Measurements from ENCODE around the gene SHISA6.

SHISA6 gene

DNA sequence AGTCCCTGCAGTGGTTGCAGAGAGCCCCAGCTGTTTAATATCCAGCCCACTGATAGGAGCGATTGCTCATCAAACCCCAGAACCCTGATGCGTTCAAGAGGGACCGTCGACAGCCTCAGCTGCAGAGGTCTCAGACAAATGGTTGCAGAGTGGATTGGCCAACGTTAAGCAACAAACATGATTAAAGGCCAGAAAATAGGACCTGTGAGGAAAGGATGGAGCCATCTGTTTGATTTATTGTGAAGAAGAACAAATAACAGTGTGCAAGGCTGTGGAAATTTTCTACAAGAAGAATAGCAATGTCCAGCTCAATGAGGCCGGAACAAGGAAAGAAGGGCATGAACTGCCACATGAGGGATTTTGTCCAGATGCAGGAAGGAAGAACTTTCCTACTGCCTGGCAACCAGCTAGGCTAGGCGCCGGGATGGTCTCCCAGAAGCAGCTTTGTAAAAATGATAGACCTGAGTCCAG, 218.9 kb downstream of the SHISA6 start:
- no peak for DNase-seq (ENCODE audit: low read depth)

DNA sequence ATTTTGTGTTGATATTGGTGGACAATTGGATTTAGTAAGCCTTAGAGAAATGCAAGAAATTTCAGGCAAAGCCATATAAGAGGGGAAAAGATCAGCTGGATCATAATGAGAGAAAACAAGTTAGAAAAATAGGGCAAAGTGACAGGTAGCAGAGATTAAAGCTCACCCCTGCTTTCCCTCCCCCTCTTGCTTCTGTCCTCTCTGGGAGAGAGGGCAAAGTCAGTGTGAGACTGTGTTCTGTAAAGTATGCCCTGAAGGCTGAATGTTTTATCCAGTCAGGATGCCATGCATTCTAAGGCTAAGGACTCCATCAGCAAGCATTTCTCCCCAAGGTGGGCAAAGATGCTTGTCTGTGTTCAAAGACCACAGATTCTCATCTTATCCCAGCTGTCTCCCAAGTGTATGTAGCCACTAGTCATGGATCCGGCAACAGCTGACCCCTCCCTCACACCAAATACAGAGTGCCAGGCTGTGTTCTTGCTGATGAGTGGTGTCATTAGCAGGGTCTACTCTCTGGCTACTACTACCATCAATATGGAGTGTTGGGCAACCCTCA, 221.1 kb downstream of the SHISA6 start:
- no peak for DNase-seq (ENCODE audit: low read depth)

DNA sequence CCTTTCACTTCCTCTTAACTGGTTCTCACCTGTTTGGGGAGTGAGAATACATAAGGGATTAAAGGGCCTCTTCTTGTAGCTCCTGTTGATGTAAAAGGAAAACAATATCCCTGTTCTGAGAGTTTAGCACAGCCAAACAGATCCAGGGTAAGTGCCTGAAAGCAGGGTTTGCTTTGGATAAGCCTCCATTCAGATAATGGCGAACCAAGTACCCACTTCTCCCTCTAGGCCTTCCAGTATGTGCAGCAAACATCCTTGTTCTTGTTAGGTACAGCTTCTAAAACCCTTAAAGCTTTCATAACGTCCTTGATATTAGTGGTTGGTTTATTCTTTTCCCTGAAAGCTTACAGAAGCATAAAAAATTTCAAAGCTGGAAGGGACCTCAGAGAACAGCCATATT, 226.6 kb downstream of the SHISA6 start:
- no peak for DNase-seq (ENCODE audit: low read depth)

DNA sequence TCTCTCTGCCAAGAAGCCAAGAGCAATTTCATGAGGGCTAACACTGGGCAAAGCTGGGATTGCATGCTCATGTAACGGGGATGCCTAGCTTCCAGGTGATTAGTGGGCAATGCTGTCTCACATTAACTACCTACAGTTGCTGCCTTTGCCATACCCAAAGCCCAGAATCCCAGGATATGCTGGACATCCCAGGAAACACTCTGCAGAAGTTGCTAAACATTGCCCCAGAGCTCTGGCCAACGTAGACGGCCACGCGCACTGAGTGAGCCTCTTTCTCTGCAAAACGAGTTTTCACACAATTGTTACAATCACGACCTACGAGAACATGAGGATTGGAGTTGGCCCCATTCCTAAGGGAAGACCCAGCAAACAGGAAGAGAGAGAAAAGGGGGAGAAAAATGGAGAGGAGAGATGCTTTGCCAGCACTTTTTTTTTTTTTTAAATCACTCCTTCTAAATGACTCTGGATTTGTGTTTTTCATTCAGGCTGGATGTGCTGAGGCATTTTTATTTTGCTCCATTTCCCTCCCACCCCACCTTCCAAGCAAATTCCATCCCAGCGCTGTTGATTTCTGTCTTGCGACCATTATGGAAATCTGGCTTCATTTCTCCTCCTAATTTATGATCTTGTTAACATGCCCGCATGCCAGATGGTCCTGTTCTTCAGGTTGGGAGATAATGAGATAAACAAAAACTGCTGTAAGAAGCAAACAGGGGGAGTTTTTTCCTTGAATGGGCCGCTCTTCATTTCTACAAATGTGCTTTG, 244.5 kb downstream of the SHISA6 start:
- no peak for DNase-seq (ENCODE audit: low read depth)

DNA sequence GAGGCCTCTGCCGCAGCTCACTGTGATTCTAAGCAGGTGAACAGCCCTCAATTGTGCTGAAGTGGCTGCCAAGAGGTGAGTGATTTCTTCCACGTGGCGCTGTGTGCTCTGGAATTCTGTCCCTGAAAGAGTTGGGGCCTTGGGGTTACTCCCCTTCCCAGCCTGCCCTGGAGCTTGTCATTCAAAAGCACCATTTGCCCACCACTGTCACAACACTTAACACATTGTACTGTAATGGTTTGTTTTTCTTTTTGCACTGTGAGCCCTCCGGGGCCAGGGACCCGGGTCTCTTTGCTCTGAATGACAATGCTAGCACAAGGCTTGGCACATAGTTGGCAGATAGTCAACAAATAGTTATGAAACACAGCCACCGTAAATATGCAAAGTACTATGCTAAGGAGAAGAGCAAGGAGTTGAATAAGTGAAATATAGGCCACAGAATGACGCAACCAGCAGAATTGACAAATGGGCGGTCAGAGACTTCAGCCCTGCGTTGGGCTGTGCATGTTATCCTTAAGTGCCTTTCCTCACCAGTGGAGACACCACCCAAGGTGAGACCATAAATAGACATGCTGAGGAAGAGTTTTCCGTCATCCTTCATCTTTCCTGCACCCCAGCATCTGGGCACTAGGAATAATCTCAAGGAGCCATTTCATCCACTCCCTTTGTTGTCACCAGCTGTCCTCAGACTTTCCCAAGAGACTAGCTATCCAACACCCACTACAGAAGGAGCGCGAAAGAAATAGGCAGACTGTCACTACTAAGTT, 245.3 kb downstream of the SHISA6 start:
- no peak for DNase-seq (ENCODE audit: low read depth)

DNA sequence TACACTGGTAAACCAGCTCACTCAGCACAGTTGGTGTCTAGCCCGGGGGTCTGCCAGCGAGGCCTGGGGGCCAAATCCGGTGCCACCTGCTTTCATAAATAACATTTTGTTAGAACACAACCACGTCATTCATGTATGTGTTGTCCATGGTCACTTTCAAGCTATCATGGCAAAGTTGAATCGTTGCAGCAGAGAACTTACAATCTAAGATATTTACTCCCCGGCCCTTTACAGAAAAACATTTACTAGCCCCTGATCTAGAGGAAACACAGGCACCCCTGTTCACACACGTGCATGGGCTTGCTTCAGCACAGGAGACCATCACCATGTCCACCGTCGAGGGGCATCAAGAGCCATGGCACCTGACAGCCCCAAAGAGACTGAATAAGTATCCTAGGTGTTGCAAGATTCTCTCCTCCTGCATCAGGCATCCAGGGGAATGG, 245.9 kb downstream of the SHISA6 start:
- DNase-seq (ENCODE audit: low read depth): no peak

DNA sequence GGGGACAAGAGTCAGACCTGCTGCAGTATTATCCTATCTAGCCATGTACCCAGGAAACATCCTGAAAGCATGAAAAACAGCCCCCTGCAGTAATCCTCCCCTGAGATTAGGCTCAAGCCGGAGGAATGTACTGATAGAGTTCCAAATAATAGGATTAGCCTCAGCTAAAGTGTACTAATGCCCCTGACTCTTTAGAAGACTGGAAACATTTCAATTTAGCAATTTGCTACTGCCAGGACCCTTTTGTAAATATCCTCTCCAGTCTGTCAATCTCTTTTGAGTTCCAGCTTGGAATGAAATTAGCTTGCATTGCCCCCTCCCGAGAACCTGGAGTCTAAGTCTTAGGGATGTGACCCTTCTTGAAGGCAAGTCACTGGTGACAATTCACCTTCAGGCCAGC, 246.5 kb downstream of the SHISA6 start:
- DNase-seq (ENCODE audit: low read depth): no peak

DNA sequence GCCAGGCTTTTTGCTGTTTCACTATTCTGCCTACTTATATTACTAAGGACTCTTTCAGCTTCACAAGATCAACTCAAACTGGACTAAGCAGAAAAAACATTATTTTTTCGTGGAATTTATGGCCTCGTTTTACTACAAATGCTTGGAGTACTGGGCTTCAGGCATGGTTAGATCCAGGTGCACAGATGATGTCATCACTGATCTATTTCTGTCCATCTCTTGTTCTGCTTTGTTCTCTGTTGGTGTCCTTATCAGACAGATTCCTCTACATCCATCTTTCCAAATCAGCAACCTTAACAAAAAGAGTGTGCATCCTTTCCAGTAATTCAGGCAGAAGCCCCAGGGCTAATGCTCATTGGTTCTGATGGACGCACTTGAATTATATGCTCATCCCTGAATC, 247.4 kb downstream of the SHISA6 start:
- DNase-seq (ENCODE audit: low read depth): no peak

DNA sequence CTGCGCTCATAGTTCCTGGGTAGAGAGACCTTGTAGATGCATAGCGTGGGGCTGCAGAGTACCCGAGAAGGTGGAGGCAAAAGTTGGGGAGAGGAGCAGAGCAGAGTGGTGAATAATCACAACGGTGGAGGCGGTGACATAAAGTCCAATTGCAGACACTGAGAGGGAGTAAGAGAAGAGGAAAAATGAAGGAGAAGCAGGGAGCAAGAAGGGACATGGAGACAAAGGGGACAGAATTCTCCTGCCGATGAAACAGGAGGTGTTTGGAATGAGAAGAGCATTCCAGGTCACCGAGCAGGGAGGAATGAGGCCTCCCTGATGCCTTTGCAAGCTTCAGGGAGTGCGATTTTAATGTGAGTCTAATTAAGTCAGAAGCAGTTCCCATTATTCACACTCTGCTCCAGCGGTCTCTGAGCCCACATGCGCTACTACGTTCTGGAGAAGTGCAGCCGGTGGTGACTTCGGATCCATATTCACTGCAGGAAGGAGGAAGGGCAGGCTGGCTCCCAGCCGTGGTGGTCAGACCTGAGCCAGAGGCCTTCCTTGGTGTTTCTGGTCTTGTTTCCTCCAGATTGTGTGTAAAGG, 249.2 kb downstream of the SHISA6 start:
- no peak for DNase-seq (ENCODE audit: low read depth)

DNA sequence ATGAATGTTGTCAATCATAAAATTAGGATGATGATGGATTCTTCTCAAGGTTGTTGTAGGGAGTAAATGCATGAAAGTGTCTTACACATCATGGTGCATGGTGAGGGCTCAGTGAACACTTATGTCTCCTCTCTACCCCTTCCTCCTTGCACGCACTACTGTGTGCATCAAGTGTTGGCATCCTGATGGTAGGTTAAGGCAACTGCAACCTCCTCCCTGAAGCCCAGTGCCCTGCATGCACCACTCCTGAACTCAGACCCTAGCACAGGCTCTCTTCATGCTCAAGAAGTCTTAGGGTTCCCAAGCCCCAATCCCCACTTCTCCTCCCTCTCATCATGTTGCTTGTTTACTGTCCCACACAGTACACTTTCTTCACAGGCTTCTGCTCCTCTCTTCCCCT, 251.5 kb downstream of the SHISA6 start:
- no peak for DNase-seq (ENCODE audit: low read depth)

DNA sequence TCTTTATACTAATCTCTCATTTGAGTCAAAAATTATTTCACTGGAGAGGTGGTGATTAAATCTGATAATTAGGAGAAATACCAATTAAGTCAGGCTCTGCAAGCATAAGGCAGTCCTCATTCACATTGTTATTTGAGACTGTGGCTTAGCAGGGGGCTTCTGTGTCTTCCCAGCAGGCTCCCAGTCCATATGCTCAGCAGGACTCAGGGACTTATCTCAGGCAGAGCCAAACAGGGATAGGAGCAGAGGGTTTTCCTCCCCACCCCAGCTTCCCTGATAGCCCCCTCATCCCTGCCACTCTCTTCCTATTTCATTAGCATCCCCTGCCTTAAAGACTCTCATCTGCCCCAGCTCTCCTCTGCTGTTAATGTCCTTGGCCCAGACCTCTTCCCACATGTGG, 252.9 kb downstream of the SHISA6 start:
- DNase-seq (ENCODE audit: low read depth): no peak

DNA sequence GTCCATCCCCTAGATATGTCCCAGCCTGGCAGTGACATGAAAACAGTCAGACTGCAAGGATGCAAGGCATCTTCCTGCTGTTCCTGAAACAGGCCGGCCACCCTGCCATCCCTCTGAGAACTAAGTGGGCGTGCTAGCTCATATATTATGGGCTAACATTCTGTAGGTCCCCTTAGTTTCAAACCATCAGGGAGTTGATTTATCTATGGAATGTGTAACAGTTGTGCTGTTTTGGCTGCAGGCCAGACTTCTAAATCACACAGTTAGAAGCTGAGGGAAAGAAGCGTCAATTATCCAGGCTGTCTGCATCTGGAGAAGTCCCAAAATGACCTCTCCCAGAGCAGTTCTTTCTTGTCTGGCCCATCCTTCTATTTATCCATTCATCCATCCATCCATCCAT, 254.6 kb downstream of the SHISA6 start:
- DNase-seq (ENCODE audit: low read depth): no peak

DNA sequence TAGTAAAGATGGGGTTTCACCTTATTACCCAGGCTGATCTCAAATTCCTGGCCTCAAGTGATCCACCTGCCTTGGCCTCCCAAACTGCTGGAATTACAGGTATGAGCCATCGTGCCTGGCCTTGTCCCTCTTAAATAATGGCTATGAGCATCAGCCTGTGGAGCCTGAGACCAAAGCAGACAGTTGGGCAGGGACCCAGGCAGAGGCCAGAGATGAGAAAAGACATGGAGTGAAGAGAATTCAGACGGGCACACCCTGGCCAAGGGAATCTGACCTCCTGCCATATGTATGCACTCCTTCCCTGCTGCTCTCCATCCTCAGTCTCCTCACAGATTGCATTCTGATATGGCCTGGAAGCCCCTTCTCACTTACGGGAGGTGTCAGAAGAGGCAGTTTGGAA, 258.9 kb downstream of the SHISA6 start:
- DNase-seq (ENCODE audit: low read depth): no peak

DNA sequence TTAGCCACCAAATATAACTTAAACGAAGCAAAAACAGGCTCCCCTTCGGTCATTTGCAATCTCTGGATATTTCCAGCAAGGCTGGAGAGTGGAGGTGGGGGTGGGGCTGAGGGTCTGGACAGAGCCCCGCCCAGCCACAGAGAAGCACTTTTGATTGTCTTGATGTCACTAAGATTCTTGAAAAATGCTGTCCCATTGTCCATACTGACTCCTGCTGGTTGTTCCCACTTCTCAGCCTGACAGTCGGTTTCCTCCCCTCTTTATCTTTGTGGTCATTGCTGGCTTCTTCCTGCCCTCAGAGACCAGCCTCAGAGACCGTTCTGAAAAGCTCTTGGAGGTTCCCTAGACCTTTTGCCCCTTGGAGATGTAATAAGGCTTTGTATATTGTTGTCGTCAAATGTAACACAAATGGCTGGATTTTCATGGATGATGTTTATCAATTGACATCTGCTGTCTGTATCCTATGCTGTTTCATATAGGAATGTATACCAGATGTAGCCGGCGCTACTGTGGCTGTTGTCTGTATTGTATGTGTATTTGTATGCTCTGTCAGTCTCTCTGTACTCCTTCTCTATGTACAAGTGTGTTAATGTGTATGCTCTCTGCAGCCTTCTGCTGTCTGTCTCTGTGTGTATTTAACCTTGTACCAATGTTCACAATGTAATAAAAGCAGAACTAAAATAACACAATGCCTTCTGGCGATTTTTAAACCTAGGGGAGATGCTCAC, 262.5 kb downstream of the SHISA6 start:
- no peak for DNase-seq (ENCODE audit: low read depth)

DNA sequence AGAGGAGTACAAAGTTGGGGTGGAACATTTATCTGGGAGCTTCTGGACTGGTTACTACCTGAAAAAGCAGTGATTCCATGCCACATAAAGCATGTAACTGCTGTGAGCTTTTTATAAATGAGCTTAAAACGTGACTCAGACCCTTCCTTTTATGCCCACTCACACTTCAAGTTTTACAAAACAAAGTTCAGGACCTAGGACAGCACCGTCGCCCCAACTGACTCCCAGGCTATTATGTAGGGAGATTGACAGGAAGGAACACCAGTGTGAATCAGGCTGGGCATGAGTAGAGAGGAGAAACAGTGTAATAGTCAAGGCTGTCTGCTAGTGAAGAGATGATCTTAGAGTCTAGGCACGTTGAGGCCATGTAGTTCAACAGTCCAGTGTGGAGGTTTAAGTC, 265.6 kb downstream of the SHISA6 start:
- no peak for DNase-seq (ENCODE audit: low read depth)

DNA sequence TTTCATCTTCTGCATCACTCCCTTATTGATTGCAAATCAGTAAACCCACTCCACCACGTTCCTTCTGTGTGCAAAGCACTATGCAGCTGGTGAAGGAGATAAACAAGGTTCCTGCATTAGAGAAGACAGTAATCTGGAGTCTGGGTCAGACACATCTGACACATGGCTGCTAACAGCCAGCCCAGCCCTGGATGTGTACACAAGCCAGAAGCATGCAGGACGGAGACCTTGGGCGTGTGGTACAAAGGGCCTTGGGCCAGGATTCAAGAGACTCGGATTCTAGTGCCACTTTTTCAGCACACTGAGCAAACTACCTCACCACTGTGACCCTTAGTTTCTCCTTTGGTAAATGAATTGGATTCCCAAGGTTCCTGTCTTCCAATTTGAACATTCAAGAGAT, 270.7 kb downstream of the SHISA6 start:
- DNase-seq (ENCODE audit: low read depth): no peak

DNA sequence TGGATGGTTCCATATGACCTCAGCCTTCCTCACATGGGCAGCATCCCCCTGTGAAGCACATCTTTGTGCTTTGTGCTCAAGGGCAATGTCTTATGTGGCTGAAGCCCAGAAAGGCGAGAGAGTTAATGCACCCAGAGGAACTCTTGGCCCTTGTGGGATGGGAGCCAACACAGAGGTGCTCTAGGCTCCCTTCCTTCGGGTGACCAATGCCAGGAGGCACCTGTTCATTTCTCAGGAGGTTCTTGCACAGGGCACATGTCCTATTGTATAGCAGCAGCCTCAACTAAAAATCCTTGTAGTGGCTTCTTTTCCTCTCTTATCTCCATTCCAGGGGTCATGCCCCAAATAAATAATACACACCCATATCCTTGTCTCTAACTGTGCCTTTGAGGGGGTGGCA, 273.6 kb downstream of the SHISA6 start:
- DNase-seq (ENCODE audit: low read depth): no peak

DNA sequence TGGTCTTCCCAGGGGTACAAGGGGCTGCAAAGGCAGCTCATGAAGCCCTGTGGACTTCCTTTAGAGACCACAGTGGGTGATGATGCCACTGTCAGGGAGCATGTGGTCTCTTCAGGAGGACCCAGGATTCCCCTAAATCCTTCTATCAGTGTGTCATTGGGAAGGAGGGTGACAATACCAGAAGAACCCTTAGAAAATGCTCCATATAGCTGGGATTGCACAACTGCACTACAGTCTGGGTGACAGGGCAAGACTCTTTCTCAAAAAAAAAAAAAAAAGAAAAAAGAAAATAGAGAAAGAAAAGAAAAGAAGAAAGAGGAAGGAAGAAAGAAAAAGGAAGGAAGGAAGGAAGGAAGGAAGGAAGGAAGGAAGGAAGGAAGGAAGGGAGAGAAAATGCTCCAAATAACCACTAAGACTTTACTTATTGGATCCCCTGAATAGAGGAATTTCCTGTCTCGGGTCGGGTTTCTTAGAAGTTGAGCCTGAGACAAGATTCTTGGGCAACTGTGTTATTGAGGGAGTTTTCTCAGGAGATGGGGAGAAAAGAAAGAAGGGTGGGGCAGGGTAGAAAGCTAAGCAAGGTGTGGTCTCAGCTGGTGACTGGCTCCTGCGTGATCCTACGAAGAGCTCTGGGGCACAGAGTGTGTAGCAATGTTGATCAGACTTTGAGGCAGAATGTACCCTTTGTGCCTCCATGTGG, 274.1 kb downstream of the SHISA6 start:
- no peak for DNase-seq (ENCODE audit: low read depth)

DNA sequence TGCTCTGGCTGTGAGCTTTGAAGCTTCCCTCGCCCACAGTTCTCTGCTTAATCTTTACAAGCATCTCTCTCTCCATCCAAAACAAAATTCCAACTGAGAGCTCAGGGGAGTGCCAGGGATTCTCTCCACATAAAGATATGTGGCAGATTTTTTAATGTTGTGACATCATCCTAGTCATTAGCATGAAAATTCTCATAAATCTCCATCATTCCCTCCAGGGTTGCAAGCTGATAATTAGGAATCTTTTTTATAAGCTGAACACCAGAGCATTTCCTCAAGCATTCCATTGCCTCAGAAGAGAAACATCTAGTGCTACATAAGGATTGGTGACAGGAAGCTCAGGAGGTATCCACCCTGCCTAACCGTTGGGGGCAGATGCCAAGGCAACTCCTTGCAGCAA, 274.9 kb downstream of the SHISA6 start:
- DNase-seq (ENCODE audit: low read depth): no peak

DNA sequence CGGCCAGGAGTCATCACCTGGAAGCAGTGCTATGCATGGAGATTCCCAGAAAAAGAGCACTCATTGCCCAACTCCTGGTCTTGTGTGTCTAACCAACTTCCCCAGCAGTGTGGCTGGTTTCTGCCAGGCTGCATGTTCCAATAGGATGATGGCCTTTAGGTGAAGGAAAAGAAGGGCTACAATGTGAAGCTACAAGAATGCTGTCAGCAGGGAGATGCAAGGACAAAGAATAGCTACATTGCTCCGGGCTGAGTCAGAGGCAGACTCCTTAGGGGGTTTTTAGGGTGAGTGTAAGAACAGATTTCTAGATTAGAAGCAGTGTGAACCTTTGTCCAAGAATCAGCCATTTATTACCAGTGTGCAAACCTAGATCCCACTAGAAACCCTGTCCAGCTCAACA, 294.2 kb downstream of the SHISA6 start:
- DNase-seq (ENCODE audit: low read depth): no peak

DNA sequence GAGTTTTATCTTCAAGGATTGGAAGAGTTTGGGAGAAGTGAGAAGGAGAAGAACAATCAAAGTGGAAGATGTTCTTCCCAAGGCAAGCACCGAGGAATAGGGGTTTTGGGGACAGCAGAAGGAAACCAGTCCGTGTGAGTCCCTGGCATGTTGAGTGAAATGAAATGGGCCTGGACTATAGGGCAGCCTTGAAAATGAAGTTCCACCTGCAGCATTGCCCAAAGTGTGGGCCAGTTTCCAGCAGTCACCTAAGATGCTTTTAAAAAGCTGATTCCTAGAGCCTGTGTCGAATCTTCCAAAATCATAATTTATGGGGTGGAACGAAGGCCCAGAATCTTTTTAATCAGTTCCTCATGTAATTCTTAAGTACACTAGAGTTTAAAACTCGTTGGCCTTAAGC, 297.4 kb downstream of the SHISA6 start:
- no peak for DNase-seq (ENCODE audit: low read depth)

DNA sequence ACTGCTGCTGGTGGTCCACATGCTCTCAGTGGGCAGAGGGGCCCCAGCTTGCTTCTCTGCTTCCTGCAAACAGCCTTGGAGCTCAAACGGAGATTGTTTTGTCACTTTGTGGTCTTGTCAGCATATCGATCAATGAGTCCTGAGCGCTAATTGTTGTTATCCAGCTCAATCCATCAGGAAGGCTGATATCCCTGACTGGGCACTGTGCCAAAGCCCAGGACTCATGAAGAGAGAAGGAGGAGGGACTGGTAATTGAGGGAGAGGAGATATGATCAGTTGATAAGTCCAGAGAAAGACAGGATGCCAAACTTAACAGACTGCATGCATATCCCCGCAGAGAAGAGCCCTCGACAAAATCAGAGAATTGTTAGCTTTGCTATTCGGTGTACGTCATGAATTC, 298.6 kb downstream of the SHISA6 start:
- no peak for DNase-seq (ENCODE audit: low read depth)

All from ELR (cell line).